ENCODE measurements around the gene ANKRD36C. TPM values are rescaled to one million over a fixed set of nuclear protein-coding genes. Genes with fewer than 3 reads are reported as not detected.
"Not testable (repeated sequence)": the region's sequence is repeated elsewhere in the genome, so short reads cannot be mapped to it uniquely, and the experiment has no call there.

Gene ANKRD36C
- total and polyA plus RNA-seq, 2 of the 4 experiments (the other 2 are of a cell fraction), result 2.2 to 27.1 TPM

DNA sequence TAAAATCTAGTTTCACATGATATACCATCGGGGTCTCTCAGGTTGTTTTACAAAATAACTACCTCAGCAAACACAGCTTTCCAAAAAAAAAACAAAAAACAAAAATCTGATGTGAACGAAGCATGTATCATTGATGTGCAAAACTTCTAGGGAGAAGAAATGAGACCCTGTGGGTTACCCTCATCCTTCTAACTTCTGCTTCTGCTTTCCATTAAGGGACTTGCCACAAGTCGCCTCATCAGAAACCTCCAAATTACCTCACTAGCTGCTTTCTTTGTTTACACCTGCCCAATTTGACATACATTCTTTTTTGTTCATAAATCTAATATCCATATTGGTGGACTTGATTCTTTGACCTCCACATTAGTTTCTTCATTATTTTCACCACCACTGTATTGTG, 60.9 kb downstream of the ANKRD36C start:
- H3K27ac ChIP-seq (ENCODE audit: insufficient read depth, low read length); H3K79me1 ChIP-seq (ENCODE audit: low read depth in 1 of 2, low read length in 2 of 2); H2BK20ac ChIP-seq (ENCODE audit: low read depth, low read length); H2AFZ ChIP-seq (replicated peaks; ENCODE audit: low read length, poor library complexity); H2BK5ac ChIP-seq (ENCODE audit: low read depth, low read length, poor library complexity, severe bottlenecking); H3K4me3 ChIP-seq (ENCODE audit: insufficient read depth, low read depth, low read length); H4K8ac ChIP-seq (ENCODE audit: low read depth in 2 of 2, low read length in 2 of 2); H3K4ac ChIP-seq (ENCODE audit: low read depth, low read length); H3K23ac ChIP-seq (ENCODE audit: low read depth, low read length); DNase-seq; H3K27me3 ChIP-seq (ENCODE audit: control insufficient read depth, insufficient read depth, low read length); dilution Hi-C loops (cut with HindIII; ENCODE audit: low sequenced_read_pairs, unreplicated experiment); H3K4me1 ChIP-seq (ENCODE audit: control insufficient read depth, insufficient read depth, low read length); H3K4me2 ChIP-seq (ENCODE audit: low read depth, low read length); H3K14ac ChIP-seq (replicated peaks; ENCODE audit: low read depth, low read length); H2BK15ac ChIP-seq (ENCODE audit: low read depth, low read length); BruUV-seq (replicated peaks); H2AK5ac ChIP-seq (ENCODE audit: low read depth, low read length); H3K9me3 ChIP-seq (ENCODE audit: control insufficient read depth, insufficient read depth, low read length); H2AK9ac ChIP-seq (replicated peaks; ENCODE audit: low read depth, low read length, poor library complexity); in situ Hi-C loops (cut with MboI; ENCODE audit: low sequenced_read_pairs); intact Hi-C loops (cut with micrococcal nuclease); ATAC-seq (ENCODE audit: low read depth); H3K56ac ChIP-seq (ENCODE audit: extremely low read depth, insufficient read depth, low read length); CTCF ChIA-PET; H3K18ac ChIP-seq (ENCODE audit: low read depth, low read length); H4K5ac ChIP-seq (ENCODE audit: low read depth, low read length); H4K91ac ChIP-seq (ENCODE audit: insufficient read depth, low read depth, low read length); H3K36me3 ChIP-seq (ENCODE audit: control insufficient read depth, insufficient read depth, low read length); H3K9me1 ChIP-seq (ENCODE audit: insufficient read depth, low read length); POLR2A ChIA-PET (ENCODE audit: unreplicated experiment); H4K20me1 ChIP-seq (ENCODE audit: insufficient read depth, low read length); H2BK120ac ChIP-seq (ENCODE audit: low read depth, low read length); H3K9ac ChIP-seq (ENCODE audit: low read depth, low read length): not testable (repeated sequence)
- no CpG with 5 or more reads among the region's 3 CpGs for WGBS, 2 experiments (ENCODE audit: extremely low coverage in 2 of 2, insufficient read length in 1 of 2)

DNA sequence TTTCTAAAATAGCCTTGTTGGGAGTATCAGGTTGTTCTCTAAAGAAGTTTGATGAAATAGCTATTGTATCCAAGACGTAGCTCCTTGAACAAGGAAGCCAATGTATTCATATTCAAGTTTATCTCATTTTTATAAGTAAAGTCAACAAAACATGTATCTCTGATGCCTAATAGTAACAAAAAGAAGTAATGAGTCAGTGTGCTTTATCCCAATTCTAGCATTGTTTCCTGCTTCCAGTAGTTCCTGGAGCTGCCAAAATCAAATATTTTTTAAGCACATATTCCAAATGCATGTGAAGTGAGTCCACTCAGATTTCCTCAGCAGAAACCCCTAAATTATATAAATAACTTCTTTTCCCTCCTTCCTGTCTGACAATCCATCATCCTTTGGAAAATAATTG, 74.6 kb downstream of the ANKRD36C start:
- H3K4me1 ChIP-seq (ENCODE audit: control insufficient read depth, insufficient read depth, low read length); dilution Hi-C loops (cut with HindIII; ENCODE audit: low sequenced_read_pairs, unreplicated experiment); H3K56ac ChIP-seq (ENCODE audit: extremely low read depth, insufficient read depth, low read length); H3K4me2 ChIP-seq (ENCODE audit: low read depth, low read length); H3K23ac ChIP-seq (ENCODE audit: low read depth, low read length); intact Hi-C loops (cut with micrococcal nuclease); H3K9me3 ChIP-seq (ENCODE audit: control insufficient read depth, insufficient read depth, low read length); H3K36me3 ChIP-seq (ENCODE audit: control insufficient read depth, insufficient read depth, low read length); H2BK120ac ChIP-seq (ENCODE audit: low read depth, low read length); H2AK5ac ChIP-seq (ENCODE audit: low read depth, low read length); H2BK20ac ChIP-seq (ENCODE audit: low read depth, low read length); H3K9me1 ChIP-seq (ENCODE audit: insufficient read depth, low read length); in situ Hi-C loops (cut with MboI; ENCODE audit: low sequenced_read_pairs); CTCF ChIA-PET; H3K4ac ChIP-seq (ENCODE audit: low read depth, low read length); H2AFZ ChIP-seq (replicated peaks; ENCODE audit: low read length, poor library complexity); H3K4me3 ChIP-seq (ENCODE audit: insufficient read depth, low read depth, low read length); H4K20me1 ChIP-seq (ENCODE audit: insufficient read depth, low read length); H4K5ac ChIP-seq (ENCODE audit: low read depth, low read length); DNase-seq; POLR2A ChIA-PET (ENCODE audit: unreplicated experiment); H3K27me3 ChIP-seq (ENCODE audit: control insufficient read depth, insufficient read depth, low read length); H2BK15ac ChIP-seq (ENCODE audit: low read depth, low read length); H3K79me1 ChIP-seq (ENCODE audit: low read depth in 1 of 2, low read length in 2 of 2); BruUV-seq (replicated peaks); H3K18ac ChIP-seq (ENCODE audit: low read depth, low read length); H3K27ac ChIP-seq (ENCODE audit: insufficient read depth, low read length); H3K9ac ChIP-seq (ENCODE audit: low read depth, low read length); H2BK5ac ChIP-seq (ENCODE audit: low read depth, low read length, poor library complexity, severe bottlenecking); H4K91ac ChIP-seq (ENCODE audit: insufficient read depth, low read depth, low read length); ATAC-seq (ENCODE audit: low read depth); H4K8ac ChIP-seq (ENCODE audit: low read depth in 2 of 2, low read length in 2 of 2); H3K14ac ChIP-seq (replicated peaks; ENCODE audit: low read depth, low read length); H2AK9ac ChIP-seq (replicated peaks; ENCODE audit: low read depth, low read length, poor library complexity): not testable (repeated sequence)
- WGBS, 2 experiments (ENCODE audit: extremely low coverage in 2 of 2, insufficient read length in 1 of 2), result no CpG with 5 or more reads among the region's 1 CpG
